ENCODE data around the gene AIG1.

The AIG1 gene

GRCh38 chr6:143213859-143214376 lies 153.2 kb downstream of the AIG1 start:
- peak overlapping the region; percentile 60 for H3K27ac ChIP-seq
- TF ChIP-seq, protein P1, sequence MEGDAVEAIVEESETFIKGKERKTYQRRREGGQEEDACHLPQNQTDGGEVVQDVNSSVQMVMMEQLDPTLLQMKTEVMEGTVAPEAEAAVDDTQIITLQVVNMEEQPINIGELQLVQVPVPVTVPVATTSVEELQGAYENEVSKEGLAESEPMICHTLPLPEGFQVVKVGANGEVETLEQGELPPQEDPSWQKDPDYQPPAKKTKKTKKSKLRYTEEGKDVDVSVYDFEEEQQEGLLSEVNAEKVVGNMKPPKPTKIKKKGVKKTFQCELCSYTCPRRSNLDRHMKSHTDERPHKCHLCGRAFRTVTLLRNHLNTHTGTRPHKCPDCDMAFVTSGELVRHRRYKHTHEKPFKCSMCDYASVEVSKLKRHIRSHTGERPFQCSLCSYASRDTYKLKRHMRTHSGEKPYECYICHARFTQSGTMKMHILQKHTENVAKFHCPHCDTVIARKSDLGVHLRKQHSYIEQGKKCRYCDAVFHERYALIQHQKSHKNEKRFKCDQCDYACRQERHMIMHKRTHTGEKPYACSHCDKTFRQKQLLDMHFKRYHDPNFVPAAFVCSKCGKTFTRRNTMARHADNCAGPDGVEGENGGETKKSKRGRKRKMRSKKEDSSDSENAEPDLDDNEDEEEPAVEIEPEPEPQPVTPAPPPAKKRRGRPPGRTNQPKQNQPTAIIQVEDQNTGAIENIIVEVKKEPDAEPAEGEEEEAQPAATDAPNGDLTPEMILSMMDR (conservative IDR thresholded peaks at IDR 0.05): no peak

GRCh38 chr6:143215363-143215762 lies 154.7 kb downstream of the AIG1 start:
- TF ChIP-seq, protein P1 (conservative IDR thresholded peaks at IDR 0.05): no peak
- H3K27ac ChIP-seq: no peak overlapping the region

DNA sequence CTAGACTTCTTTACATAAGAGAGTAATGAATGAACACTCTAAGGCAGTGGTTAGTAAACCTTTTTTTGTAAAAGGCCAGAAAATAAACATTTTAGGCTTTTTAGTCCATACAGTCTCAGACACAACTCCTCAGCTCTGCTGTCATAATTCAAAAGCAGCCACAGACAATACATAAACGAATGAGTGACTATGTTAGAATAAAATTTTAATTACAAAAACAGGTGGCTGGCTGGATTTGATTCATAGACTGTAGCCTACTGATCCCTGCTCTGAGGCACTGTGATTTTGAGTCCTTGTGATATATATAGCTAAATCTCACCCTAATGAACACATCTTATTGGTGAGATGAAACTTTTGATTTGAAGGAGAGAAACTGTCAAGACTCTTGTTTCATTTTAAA lies 155.1 kb downstream of the AIG1 start:
- no peak overlapping the region for H3K27ac ChIP-seq
- TF ChIP-seq, protein P1 (conservative IDR thresholded peaks at IDR 0.05): no peak

GRCh38 chr6:143218233-143218632 lies 157.5 kb downstream of the AIG1 start:
- TF ChIP-seq, protein P1 (conservative IDR thresholded peaks at IDR 0.05): no peak
- no peak overlapping the region for H3K27ac ChIP-seq

DNA sequence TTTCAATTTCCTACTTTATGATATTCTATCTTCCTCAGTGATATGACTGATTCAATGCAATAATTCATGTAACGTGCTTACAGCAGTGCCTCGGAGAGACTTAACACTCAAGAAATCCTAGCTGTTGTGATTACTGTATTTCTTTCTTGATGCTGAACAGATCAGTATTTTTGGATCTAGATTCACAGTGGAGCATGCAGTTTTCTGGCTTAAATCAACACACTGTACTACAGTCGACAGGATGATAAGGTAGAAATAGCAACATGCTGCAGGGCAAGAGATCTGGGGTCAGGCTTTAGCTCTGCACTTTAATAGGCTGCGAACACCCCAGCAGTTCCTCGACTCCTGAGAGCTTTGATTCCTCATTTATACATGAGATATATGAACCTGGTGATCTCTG lies 161.0 kb downstream of the AIG1 start:
- TF ChIP-seq, protein P1 (conservative IDR thresholded peaks at IDR 0.05): no peak
- no peak overlapping the region for H3K27ac ChIP-seq

DNA sequence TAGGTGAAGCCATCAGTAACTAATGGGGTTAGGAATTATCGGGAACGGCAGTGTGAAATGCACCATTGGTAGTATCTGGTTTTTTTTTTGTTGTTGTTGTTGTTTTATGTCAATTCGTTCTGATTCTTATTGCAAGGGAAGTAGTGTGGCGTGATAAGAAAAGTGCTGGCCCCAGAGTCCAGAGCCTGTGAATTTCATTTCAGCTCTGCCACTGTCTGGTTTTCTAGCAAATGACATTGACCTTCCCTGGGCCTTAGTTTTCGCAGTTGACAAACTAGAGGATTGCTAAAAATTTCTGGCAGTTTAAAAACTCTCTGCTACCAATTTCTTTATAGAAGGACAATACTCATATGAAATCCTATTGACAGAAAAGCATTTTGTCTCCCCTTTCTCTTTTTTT lies 161.6 kb downstream of the AIG1 start:
- H3K27ac ChIP-seq: no peak overlapping the region
- TF ChIP-seq, protein P1 (conservative IDR thresholded peaks at IDR 0.05): no peak

- TF ChIP-seq, protein P1 (conservative IDR thresholded peaks at IDR 0.05): no peak
- H3K27ac ChIP-seq: no peak overlapping the region
Observed at GRCh38 chr6:143222801-143223231, 162.1 kb downstream of the AIG1 start.
